Islet precursor cell (in vitro differentiated cells): Measurements from ENCODE around the gene OGA.

Experiments
- DNase-seq: peaks from one replicate; pipeline ENCODE4 v3.0.0-alpha.2; 2018

OGA gene

DNA sequence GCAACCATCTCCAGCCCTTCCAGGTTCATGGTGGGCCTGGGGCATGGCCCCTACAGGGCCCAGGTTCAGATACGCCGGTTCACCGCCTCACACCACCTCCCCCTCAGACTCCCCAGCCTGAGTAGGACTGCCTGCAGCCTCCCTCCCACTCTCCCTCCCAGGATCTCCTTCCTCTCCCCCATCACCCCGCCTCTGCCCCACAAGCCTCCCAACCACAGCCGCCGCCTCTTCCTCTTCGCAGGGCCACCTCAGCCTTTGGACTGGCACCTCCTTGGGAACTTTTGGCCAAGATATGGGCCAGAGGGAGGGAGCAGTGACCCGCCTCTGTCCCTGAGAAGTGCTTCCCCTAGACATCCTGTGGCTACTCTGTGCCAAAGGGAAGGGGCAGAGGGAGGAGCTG is 16.1 kb upstream of the OGA start:
- no peak for DNase-seq

DNA sequence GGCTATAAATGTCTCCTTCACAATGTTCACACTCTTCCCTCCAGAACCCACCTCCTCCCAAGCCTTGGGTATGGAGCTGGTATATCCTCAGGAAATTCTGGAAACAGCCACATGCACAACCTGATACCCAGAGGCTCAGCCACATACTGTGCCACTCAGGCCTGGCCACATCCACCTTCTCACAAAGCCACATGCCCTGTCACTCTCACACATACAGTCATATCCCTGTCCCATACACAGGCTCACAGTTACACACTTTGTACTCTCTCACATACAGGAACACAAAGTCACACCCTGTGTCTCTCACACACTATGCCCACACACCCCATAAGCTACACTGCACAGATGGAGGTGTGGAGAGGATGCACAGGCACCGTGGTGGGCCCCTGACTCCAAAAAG is 15.2 kb upstream of the OGA start:
- DNase-seq = no peak

DNA sequence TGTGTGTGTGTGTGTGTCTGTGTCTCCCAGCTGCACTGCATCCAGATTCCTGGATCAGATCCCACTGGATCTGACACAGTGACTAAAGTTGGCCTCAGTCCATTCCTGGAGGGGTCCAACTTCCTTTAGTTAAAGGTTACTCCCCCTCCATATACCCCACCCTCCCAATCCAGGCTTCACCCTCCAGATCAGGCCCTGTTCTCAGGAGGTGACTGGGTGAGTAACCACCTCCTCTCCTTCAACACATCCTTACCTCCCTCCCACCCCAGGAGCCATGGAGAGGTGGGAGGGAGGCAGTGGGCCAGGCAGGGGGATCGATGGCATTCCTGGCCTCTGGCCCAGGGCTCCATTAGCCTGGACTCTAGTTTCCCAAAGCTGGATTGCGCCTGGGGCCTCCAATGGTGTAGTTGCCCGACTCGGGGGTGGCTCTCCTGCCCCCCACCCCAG is 14.1 kb upstream of the OGA start:
- DNase-seq = no peak

DNA sequence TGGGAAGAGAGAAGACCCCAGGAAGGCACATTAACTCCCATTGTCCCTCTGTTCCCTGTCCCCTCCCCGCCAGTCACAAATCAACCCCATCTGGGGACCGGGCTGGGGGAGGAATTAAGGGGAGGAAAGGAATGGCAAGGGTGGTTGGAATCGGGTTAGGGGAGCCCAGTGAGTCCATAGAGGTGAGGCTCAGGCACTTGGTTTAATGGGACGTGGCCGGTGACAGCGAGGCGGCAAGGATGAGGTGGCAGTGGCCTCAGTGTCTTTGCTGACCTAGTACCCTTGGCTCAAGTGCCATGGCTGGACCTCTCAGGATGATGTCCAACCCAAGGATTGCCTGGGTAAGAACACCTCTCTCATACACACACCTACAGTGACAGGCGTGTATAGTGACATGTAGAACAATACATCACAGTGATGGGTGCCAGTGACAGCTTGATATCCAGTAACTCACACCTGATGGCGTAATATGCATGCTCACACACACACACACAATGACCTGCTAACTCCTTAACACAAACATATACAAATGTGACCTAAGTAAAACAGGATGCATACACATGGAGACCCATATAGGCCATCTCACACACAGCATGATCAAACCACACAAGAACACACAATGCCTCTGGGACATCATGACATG is 13.0 kb upstream of the OGA start:
- no peak for DNase-seq

DNA sequence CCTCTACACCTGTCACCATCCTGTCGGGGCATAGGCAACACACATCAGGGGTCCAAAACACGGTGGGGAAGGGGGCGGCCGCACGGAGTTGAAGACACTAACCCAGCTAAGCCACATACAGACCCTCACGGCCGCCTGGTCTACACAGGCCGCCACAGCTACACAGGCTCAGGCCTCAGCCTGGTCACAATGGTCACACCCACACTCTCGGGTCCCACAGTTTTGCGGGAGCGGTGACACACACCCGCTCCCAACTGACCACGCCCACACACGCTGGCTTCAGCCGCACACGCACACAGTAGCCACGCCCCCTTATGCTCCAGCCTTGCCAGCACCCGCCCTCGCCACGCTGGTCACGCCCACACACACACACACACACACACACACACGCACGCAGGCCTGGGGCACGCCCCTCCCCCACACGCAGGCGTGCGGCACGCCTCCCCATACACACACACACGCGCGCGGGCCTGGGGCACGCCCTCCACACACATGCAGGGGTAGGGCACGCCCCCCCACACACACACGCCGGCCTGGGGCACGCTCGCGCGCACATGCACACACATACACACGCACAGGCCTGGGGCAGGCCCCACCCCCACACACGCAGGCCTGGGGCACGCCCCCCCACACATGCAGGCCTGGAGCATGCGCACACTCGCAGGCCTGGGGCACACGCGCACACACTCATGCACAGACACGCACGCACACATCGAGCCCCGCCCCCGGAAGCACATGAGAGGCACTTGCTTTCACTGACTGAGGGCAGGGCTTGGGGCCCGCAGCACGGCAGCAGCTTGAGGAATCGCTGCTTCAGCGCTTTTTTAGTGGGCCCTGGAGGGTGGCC is 12.3 kb upstream of the OGA start:
- peak; percentile 92 for DNase-seq

DNA sequence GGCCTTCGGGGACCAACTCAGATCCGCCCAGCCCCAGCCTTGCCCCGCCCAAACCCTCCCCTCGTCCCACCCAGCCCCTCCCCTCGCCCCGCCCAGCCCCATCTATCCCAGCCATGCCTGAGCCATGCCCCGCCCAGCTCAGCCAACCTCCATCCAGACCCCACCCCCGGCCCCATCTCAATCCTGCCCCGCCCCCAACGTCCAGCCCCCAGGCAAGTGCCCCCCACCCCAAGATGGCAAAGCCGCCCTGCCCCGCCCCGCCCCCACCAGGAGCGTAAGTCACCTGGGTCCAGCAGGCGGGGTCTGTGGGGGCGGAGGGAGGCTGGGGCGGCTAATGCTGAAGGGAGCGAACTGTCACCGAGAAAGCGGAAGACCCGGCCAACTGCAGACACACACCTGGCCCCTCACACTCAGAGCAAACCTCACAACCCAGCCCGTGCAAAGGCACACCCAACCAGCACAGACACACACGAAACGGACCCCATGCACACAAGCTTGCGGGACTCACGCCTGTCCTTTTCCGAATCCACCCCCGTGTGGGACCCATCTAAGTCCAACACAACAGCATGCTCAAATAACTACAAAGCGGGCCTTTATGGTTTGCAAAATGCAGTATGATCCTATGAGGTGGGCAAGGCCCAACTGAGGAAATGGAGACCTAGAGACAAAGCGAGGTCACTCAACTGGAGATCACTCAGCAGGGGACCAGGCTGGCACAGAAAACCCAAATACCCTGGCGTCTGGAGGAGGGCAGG is 11.5 kb upstream of the OGA start:
- DNase-seq = peak; percentile 86

DNA sequence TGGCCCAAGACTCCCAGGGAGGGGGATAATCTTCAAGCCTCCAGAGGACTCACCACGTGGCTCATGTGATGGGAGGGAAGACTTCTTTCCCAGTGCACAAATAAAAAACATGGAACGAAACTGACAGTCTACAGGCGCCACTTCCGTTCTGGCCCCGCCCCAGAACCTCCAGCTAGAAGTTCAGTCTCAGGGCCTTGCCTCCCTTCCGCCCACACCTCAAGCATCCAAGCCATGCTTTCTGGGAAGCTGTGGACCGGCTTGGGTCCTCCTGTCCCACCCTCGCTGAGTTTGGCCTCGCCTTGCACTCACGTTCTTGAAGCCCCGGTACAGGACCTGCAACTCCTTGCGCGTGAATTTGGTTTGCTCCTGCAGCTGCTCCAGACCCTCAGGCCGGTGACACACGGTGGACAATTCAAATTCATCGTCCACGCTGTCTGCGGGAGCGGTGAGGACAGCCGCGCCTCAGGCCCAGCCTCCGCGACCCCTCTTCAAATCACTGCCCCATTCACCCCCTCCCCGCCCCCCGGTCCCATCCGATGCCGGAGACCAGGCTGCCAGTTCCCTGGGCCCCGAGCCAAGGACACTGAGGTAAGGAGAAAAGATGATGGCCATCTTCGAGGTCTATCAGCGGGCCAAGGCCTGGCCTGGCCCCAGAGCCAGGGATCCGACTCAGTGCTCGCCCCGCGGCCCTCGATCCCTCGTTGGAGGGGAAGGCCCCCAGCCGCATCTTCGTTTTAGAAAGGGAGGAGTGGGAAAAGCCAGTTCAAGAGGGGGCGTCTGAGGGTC is 10.7 kb upstream of the OGA start:
- DNase-seq = no peak

DNA sequence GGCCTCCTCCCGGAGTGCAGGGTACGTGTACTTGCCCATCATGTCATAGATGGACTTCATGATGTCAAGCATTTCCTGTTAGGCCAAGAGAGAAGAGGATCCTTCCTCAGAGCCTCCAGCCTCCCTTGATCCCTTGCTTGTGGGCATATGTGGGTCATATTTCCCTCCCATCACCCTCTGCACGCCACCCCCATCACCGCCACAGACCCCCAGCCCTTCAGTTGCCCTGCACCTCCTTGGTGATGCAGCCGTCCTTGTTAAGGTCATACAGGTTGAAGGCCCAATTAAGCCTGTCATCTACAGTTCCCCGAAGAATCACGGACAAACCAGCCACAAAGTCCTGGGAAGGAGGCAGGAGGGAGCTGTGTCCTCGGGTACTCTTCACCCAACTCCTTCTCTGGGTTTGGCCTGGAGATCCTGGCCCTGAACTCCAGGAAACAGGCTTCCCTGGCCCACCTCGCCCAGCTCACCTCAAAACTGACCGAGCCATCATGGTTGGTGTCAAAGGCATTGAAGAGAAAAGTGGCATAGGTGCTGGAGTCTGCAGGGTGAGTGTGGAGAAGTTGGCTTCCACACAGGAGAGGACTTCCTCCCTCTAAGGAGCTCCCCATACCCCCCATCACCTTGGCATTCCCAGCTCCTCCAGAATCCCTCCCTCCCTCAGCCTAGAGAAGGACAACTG is 9.8 kb upstream of the OGA start:
- DNase-seq = no peak

DNA sequence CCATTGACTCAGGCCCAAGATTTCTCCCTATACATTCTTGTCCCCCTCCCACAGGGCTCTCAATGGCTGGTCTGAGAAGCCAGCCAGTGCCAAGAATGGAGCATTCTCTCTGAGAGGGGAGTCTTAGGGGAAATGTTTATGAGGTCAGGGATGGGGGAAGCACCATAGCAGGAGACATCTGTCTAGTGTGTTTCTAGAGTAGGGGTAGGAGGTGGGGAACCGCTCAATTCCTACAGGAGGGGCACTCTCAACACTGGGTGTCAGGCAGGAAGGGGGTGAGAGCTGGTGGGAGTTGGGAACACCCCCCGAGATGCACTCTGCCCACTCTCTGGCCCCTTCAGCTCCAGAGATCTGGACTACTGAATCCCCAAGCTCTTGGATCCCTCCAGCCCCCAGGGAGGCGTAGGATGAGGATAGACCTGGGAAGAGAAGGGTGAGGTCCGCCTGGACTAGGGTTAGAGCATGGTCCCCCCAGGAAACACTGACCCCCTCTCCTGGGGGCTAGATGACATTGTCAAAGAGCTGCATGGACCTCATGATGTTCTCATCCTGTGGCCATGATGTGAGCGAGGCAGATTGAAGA is 8.7 kb upstream of the OGA start:
- peak; percentile 31 for DNase-seq

DNA sequence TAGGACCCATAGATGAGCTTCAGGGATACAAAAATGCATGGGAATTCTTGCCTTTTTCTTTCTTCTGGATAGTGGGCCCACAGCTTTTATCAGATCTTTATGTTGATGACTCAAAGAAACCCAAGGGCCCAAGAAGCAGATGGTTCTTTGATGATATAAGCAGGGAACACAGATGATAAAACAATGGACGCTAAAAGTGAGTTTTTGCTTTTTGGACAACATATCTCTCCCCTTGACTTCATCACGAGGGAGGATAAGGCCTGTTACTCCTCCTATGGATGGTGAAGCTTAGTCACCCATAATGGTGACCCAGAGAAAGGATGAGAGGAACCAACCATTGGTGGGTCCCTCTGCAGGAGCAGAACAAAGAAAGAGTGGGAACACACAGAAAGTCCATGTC is 6.5 kb upstream of the OGA start:
- DNase-seq = no peak

DNA sequence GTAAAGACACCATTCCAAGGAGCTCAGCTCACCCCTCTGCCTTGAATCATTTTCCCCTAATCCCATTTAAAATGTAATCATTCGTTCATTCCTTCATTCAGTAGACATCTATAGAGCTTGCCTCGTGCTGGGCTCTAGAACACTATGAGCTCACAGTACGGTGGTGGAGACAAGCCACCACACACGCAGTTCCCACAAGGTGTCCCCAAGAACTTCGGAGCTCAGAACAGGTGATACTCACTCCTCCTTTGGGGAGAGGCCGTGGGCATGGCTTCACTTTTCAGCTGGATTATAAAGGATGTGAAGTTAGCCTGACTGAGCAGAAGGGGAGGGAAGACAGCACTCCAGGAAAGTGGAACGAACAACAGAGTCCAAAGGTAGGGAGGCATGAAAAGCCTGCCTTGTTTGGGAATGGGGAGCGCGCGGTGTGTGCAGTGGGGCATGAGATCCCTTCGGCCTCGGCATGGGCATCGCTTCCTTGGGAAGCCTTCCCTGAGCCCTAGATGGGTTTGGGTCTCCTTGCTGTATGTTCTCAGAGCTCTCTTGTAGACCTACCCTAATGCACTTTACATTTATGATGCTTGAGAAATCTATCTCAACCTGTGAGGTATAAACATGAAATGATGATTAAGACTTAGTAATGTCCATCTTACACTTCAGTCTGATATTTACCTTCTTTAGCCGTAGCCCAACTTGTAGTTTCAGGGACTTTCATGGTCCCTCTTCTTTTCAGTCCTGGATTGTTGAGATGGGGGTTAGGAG is 809 bp upstream of the OGA start:
- no peak for DNase-seq

DNA sequence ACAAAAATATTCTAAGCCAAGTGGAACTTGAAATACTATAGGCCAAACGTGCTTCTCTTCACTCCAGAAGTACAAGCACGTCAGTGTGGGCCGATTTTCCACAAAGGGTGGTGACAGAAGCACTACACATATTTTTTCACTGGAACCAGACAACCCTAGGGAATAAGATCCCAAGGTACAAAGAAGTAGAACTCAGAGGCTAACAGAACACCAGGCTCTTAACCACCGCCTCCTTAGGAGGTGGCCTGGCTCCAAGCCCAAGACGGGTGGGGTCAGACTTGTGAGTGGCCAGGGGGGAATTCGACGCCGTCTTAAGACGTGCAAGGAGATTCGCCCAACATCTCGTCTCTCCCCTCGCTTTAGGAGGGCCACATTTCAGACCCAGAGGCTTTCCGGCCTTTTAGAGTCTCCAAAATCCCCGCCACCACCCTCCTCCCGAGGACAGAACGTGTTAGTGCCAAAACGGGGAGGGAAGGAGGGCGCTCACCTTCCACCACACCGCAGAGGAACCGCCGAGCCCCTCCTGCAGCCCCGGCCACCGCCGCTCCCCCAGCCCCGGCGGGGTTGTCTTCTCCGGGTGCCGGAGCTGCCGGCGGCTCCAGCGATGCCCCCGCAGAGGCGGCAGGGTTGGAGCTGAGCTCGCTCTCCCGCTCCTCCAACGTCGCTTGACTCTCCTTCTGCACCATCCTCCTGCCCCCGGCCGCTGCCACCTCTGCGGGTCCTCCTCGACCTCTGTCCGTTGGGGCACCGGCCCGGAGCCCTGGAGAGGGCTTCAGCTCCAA is 716 bp downstream of the OGA start:
- DNase-seq = peak; percentile 80

DNA sequence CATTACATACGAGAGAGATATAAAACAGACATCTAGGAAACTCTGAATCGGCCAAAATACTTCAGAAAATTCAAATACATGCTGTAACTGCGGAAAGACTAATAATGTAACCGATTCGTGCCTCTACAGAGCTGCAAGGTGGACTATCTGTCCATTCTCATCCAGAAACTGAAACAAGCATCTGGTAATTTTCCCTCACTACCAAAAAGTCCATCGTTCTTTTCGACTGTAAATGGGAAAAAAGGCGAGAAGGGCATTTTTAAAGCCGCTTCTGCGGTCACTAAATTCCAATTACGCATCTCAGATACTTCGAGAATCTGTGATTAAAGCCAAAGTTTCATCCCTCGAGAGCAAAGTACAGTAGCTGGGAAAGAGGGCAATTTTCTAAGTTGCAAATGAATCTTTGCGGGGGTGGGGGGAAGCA is 1.3 kb downstream of the OGA start:
- DNase-seq = no peak

DNA sequence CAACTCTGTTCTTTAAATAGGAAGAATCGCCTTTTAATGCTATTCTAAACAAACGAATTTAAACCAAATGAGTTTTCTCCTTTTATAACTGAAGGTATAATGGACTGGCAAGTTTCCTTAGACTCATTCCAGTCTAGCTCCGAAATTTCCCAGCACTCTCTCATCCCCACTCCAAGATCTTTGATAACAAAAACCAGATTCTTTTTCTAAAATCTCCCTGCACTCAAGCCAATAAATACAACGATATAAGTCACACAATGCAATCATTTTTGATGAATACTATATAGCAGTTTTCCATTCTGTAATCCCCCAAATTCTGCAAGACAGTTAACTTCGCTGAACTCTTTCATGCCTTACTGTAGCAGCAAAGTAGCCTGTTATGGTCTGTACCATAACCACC is 1.9 kb downstream of the OGA start:
- no peak for DNase-seq

DNA sequence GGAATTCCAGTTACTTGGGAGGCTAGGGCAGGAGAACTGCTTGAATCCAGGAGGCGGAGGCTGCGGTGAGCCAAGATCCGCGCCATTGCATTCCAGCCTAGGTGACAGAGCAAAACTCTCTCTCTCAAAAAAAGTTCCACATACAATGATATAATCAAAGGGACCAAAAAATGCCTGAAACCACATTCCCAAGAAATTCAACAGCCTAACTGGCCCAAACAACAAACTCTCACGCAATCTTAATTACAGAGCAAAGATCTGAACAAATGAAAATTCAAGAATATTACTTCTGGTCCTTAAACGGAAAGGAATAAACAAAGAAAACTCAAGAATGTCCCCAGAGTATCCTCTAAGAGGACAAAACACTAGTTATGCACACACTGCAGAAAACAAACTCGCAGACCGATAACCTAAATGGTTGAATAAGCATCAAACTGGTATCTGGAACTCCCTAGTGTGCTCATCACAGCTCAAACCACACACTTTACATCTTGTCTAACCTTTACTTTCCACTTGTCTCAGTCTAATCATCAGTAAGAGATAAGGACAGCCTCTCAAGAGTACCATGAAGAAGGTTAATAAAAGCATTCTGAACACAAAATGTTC is 3.7 kb downstream of the OGA start:
- no peak for DNase-seq

DNA sequence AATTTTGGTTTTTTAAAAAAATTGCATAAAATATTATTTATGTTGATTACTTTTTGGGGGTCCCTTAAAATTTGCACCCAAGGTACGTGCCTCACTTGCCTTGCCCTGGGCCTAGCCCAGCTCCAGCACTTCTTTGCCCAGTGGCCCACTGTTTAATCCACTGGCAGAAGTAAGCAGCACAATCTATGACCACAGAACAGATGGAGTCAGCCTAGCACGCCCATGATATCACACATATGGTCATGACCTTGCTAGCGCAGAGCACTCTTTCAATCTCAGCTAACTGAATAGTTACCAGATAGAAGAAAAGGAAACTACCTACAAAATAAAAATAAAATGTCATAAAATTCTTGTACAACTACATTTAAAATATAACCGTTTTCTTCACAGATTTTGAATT is 5.6 kb downstream of the OGA start:
- no peak for DNase-seq

DNA sequence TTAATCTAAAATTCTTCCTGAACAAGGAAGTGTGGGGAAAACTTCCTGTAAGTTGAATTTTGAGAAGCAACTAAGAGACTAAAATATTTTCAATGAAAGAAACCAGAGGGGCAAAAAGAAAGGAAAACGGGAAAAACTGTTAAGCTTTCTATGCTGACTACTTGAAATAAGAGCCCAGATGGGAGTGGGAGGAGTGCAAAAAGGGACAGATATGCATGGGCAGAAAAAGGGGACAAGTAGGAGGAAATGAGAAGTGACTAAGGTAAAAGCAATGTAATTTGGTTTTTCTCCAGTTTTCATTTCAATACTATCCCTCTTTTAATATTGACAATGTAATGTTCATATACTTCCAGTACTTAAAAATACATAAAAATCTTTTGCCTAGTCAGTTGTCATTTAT is 11.1 kb downstream of the OGA start:
- no peak for DNase-seq

DNA sequence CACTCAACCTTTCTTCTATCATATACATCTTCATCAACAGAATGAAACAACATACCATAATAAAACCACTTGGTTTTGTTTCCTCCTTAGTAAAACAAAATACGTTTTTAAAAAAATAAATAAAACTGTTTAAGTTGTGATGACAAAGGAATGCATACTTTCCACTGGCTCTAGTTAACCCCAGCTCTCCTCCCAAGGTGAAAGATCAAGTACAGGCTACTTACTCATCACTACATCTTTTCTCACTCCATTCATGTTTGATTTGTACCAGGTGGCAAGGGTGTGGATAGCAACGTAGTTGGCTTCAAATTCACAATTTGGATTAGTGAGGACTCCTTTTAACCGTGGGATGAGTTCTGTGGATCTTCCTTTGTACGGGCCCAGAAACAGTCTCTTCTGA is 14.7 kb downstream of the OGA start:
- no peak for DNase-seq

DNA sequence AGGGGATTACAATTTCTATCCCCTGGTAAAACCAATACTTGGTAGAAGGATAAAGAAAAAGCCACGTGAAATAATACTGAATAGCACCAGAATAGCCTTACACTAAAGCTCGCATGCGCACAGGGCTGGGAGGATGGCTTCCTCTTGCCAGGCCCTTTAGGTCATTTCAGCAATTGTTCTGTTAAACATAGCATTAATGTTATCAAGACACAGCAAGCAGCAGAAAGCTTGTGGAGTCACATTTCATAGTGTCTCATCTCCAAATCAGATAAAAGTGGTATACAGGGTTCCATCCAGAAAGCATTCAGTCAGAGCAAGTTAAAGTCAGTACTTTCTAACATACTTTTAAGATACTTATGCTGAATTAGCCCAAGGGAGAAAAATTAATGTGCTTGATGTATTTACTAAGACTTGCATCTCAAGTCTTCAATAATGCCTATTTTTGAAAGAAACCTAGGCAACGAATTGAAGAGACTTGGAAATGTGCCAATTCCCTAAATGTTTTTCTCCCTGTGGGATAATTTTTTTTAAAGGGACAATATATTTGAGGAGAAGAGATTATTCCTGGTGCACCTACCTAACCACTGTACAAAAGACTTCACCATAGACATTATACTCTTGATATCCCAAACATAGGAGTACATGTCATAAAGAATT is 20.7 kb downstream of the OGA start:
- DNase-seq = no peak
